Stimulated activated CD4-positive, alpha-beta T cell treated with anti-CD3 and anti-CD28 coated beads, Interleukin-1b, Interleukin-23, amount 100 ng/mL, for 1 hour (primary cell): ENCODE measurements around the gene KRT83.

Experiments used
- DNase-seq, 2 donors: peaks; one replicate each; pipeline ENCODE4 v3.0.0-alpha.2; 2020; ENCODE audit warnings: low read depth in 2 of 2

The KRT83 gene

GRCh38 chr12:52320784-52321400, at the start of gene KRT83:
KRT83 (minus strand) TSS chr12:52321398; CDS start chr12:52321335, 63 bp downstream.
- no peak for DNase-seq

- DNase-seq = no peak
Measured at GRCh38 chr12:52369809-52370208, 48.6 kb upstream of the KRT83 start.

DNA sequence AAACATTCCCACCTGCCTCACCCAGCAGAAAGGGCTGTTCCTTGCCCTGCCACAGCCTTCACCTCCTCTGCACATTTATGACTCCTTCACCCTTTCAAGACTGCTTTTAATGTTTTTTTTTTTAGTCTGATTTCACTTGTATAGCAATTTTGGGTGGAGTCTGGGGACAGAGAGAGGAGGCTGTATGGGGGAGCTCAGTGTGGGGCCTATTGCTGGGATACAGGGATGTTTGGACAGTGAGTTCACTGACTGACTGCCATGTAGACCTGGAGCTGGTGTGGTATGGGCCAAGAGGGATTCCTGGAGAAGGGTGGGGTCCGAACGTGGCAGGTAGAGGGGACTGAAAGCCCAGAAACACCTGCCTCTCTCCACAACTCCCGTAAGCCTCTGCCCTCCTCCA, 48.0 kb upstream of the KRT83 start:
- no peak for DNase-seq

- no peak for DNase-seq
Measured at GRCh38 chr12:52368508-52368907, 47.3 kb upstream of the KRT83 start.

DNA sequence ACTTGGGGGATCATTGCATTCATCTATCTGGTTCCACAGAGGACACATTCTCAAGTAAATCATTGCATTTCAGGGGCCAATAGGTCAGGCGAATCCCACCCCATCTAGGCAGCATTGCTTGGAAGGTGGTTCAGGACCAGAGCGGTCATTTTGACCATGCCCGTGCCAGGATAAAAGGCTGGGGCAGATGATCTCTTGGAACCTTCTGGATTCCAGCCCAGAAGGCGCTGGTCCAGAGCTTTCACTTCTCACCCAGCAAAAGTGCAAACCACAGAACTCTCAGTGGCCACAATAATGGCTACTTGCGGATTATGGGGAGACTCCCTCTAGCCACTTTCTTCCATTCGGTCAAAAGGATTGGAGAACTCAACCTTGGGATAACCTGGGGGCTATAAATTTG, 46.7 kb upstream of the KRT83 start:
- no peak for DNase-seq

DNA sequence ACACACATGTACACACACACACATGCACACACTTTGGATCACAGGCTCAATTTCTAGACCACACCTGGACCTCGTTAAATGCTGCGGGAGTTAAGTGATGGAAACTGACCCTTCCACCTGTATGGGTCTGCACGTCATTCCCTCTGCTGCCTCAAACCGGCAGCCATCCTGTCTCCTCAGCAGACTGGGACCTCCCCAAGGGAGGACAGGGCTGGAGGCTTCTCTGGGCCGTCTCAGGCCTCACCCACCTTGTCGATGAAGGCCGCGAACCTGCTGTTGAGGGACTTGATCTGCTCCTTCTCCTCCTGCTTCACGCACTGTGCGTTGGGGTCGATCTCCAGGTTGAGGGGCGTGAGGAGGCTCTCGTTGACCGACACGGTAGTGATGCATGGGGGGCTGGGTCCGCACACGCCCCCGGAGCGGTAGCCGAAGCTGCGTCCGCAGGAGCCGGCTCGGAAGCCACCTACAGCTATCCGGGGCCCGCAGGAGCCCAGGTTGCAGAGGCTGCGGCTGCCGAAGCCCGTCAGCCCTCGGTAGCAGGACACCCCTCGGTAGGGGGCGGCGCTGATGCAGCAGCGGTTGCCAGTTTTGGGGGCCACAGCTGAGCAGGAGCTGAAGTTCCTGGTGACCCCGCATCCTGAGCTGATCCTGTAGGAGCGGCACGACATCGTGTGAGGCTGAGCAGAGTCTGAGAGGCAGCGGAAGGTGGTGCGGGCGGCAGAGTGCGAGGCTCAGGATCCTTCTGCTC, 45.7 kb upstream of the KRT83 start, which contains the start of gene KRT85:
KRT85 (minus strand) TSS at position 744 of the 748 bp plus-strand sequence; CDS start at position 668, 76 bp downstream.
- DNase-seq = no peak

DNA sequence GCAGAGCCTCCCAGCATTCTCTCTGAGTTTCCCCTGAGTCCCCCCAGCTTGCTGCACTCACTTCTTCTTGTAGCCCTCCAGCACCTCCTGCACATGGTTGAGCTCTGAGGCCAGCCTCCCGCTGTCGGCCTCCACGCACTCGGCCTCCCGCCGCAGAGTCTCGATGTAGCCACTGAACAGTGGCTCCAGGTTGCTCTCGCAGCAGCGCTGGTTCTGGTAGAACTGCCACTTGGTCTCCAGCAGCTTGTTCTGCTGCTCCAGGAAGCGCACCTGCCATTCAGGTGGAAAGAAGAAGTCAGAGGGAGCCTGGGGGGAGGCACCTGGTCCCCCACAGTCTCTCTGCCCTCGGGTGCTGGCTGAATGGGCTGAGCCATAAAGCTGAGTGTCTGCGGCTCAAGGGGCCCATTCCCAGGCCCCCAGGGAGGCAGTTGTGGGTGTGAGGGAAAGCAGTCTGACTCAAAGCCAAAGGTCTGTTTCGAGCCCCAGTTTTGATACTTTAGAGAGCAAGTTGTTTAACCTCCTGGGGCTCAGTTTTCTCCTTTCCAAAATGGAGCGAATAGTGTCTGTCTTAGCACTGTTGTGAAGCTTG, 43.8 kb upstream of the KRT83 start:
- DNase-seq = no peak

DNA sequence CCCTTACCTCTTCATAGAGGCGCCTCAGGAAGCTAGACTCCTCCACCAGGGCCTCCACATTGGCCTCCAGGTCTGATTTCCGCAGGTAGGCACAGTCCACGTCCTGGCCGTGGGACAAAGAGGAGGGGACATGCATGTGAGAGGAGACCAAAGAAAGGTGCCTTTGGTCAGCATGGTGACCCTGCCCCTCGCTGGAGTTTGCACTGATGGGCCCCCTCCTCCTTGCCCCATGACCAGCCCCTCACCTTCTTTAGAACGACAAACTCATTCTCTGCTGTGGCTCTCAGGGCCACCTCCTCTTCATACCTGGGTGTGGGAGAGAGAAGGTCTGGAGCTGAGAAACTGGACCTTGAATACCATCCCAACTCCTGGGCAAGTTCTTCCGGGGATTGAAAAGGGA, 42.9 kb upstream of the KRT83 start:
- DNase-seq = no peak

DNA sequence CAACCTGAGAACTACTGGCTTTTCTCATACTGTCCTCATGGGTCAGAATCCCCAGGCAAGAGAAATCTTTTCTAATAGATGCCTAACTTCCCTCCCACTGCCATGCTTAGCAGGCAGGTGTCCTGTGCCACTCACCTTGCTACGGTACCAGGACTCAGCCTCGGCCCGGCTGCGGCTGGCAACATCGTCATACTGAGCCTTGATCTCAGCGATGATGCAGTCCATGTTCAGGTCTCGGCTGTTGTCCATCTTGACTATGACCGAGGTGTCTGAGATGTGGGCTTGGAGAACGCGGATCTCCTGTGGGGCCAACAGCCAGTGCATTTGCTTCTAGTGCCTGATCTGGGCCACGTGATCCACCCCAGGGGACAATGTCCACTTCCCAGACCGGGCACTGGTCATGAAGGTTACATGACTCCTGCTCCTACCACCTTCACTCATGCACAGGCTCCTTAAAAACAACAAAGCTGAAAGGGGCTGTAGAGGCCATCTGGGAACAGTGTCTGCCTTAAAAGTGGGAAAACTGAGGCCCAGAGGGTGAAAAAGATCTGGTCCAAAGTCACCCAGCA, 42.0 kb upstream of the KRT83 start:
- no peak for DNase-seq

DNA sequence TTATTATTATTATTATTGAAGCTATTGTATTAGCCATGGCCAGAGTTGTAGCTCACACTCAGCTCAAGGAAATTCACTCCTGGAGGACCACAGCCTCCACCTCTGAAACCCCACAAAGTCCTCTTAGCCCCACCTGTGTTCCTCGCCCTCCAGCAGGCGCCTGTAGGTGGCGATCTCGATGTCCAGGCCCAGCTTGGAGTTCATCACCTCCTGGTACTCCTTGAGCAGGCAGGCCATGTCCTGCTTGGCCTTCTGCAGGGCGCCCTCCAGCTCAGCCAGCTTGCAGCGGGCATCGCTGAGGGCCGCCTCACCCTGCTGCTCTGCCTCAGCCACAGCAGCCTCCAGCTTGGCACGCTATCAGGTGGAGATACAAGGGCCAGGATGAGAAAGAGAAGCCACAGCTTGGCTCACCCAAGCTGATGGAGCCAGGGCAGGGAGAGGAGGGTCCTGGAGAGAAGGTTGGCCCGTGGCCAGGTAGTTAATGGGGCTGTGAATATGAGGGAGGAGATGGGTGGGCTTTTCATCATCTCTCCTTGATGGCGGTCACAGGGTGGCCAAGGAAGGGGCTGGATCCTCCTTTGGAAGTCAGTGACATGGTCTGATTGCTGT, 41.0 kb upstream of the KRT83 start:
- DNase-seq = no peak

DNA sequence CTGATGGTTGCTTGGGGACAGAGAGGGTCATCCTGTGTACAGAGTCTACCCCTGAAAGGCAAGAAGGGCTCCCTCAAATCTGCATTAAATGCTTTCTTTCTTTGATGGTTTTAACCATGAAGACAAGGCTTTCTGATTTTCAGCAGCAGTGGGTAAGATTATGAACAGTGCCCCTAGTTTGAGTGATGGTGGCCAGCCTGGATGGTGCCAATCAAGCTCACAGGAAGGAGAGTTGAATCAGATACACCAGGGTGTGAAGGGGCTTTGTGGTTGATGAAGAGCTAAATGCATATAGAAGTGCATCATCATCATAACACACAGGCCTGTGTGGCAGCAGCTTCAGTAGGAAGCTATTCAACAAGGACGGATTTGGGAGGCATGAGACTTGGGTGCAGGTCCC, 40.4 kb upstream of the KRT83 start:
- no peak for DNase-seq

DNA sequence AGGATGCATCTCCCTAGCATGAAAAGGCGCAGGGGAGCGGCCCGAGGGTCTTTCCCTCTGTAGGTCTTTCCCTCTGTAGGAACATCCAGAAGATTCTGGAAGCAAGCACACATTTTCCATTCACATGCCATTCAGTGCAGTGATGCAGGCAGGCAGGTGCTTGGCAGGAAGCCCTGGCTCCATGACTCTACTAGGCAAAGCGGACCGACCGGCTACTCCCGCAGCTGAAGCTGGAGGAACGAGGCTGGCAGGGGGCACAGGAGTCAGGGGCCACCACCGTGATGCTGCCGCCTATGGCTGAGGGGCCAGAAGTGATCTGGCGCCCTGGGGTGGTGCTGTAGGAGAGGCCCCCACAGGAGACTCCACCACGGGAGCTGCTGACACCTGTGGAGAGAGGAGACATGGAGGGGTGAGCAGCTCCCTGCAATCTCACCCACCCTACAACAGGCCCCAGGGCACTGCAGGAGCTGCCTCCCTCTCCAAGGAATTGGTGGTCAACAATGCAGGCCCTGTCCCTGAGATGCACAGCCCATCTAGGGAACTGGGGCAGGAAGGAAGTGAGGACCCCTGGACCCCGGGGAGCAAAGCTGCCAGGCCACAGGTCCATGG, 39.6 kb upstream of the KRT83 start:
- DNase-seq = no peak

- DNase-seq = no peak
Measured at GRCh38 chr12:52360106-52360662, 39.0 kb upstream of the KRT83 start.

DNA sequence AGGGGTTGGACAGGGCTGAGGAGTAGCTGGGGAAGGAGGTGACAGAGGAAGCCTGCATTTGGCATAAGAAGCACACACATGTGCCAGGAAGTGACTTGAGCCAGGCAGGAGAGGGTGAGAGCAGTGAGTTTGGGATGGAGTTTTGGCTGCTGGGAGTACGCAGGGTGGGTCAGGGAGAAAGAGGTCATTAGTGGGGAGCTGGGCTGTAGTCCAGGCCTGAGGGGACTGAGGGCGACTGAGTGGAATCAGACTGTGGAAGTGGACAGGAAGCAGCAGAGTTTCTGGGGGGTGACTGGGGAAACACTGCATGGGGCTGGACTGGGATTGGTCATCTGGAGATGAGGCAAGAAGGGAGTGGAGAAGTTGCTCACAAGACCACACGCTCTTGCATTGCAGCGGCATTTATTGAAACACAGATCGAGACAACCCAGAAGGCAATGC, 38.4 kb upstream of the KRT83 start:
- no peak for DNase-seq

- no peak for DNase-seq
Measured at GRCh38 chr12:52358575-52359350, 37.6 kb upstream of the KRT83 start.

GRCh38 chr12:52356762-52357580, 35.8 kb upstream of the KRT83 start:
- no peak for DNase-seq

DNA sequence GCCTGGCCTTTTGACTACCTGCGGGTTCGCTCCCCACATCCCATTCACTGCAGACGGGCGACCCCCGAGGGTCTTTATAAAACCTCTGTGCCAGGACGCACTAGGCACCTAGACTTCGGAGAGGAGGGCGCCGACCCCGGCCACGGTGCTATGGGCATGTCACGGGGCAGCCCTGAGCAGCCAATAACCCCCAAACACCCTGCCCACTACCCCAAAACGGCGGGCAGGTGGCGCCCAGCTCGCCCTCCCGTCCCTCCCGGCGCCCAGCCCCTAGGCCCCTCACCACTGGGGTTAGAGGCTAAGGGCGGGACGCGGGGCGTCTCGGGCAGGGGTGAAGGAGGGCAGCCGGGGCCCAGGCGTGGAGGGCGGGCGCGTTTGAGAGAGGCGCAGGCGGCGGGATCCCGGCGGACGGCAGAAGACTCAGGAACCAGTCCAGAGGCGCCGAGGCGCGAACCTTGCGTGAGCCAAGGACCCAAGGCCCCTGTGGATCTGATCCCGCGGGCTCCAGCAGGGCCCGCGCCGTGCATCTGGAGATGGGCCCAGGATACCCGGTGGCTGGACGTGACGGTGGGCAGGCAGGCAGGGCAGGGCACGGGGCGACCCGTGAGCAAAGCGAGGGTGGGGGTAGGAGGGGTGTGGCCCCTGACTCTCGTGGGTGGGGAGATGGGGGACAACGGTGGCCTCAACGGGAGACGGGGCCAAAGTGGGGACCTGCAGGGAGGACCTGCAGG, 35.0 kb upstream of the KRT83 start:
- no peak for DNase-seq

DNA sequence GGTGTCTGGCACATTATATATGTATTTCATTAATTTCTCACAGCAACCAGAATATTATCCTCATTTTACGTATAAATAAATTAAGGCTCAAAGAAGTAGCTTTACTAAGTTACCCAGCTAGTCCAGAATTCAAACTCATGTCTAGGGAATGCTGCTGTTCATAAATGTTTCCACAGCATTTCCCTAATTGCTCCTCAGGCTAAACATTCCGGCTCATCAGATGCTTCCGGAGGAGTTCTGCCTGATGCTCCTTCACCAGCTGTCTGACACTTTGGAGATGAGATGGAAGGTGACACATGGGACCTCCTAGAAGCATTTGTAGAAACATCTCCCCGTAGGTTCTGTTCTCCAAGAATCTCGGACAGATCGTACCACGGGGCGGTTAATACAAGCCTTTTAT, 34.0 kb upstream of the KRT83 start:
- no peak for DNase-seq

- DNase-seq = no peak
Measured at GRCh38 chr12:52354200-52354599, 33.0 kb upstream of the KRT83 start.
